ENCODE measurements around the gene DDX17. TPM values are rescaled to one million over a fixed set of nuclear protein-coding genes. Genes with fewer than 3 reads are reported as not detected.

DDX17 gene
- total and polyA plus RNA-seq, 2 of the 8 experiments (the other 6 are each of a cell fraction or from before 2014, with no cell fraction given): 437 to 441 TPM

GRCh38 chr22:38494498-38494897, 11.6 kb downstream of the DDX17 start:
- no peak overlapping the region for H3K23ac ChIP-seq (ENCODE audit: insufficient read length)
- no peak overlapping the region for H3K4me2 ChIP-seq (ENCODE audit: insufficient read depth in 1 of 2, low read depth in 2 of 2, low read length in 2 of 2)
- H3K14ac ChIP-seq (ENCODE audit: insufficient read length): no peak overlapping the region
- H2AK5ac ChIP-seq (ENCODE audit: low read depth, low read length): no peak overlapping the region
- no peak overlapping the region for H3K56ac ChIP-seq (replicated peaks; ENCODE audit: insufficient read length, low read depth, low read length)
- no peak overlapping the region for H4K5ac ChIP-seq (ENCODE audit: insufficient read length, low read depth, low read length)
- no peak overlapping the region for H2BK12ac ChIP-seq (ENCODE audit: low read depth, low read length)
- 92% methylated on average over 2 of the region's 2 CpGs; no CpG with 5 or more reads in 1 of the 2 experiments for WGBS, 2 experiments (ENCODE audit: extremely low coverage in 1 of 2, insufficient coverage in 1 of 2, insufficient read length in 1 of 2, insufficient replicate concordance in 2 of 2, low coverage in 1 of 2, low lambda C conversion rate in 2 of 2, missing lambda C conversion rate in 1 of 2)
- no peak overlapping the region for H4K8ac ChIP-seq (ENCODE audit: extremely low read depth, insufficient read depth, low read length)
- peaks cover 0 to 4% (median 3%) of the 10 kb centered on the region in 4 experiments; a peak in 3 of 7 replicates for H3K4me1 ChIP-seq (replicated peaks in 1 of 4; ENCODE audit: control insufficient read depth in 3 of 4, insufficient read depth in 4 of 4, low read length in 3 of 4)
- no peaks in the 10 kb centered on the region; the same call in 1 of the 2 replicates for H3K79me1 ChIP-seq (ENCODE audit: low read depth, low read length)
- FAIRE-seq (no peak), DNase-seq (ENCODE audit: low read depth in 1 of 2, low spot score in 2 of 2) (no peak)
- H3K27ac ChIP-seq (ENCODE audit: low read depth, low read length): no peak overlapping the region
- CTCF ChIA-PET (ENCODE audit: partially characterized antibody): interaction anchor here (0.6 to 1.7 kb wide), 9 partner anchors 8 to 631 kb away, joined by 3 to 9 read pairs (median 4); no protein-coding TSS in a partner anchor
- TF ChIP-seq KDM4A (IDR thresholded peaks at IDR 0.05; ENCODE audit: low read depth, low read length, severe bottlenecking) (no peak), BACH1 (IDR thresholded peaks at IDR 0.05; ENCODE audit: low read length) (no peak), RFX5 (IDR thresholded peaks at IDR 0.05; ENCODE audit: borderline replicate concordance, low read depth, low read length) (no peak), SIRT6 (IDR thresholded peaks at IDR 0.05; ENCODE audit: low read length) (no peak), CTCF (IDR thresholded peaks at IDR 0.05; ENCODE audit: control extremely low read depth in 1 of 3, insufficient read depth in 1 of 3, low read depth in 1 of 3, low read length in 3 of 3) (no peak), SRF (IDR thresholded peaks at IDR 0.05; ENCODE audit: low read depth, low read length) (no peak), CHD1 (IDR thresholded peaks at IDR 0.05; ENCODE audit: low read depth, low read length) (no peak), RAD21 (IDR thresholded peaks at IDR 0.05 in 1 of 2, conservative IDR thresholded peaks at IDR 0.05 in 1 of 2; ENCODE audit: low read depth in 2 of 2, low read length in 2 of 2) (no peak), E2F6 (IDR thresholded peaks at IDR 0.05) (no peak)
- H2BK5ac ChIP-seq (ENCODE audit: low read depth, low read length): no peak overlapping the region
- peaks cover 63 to 100% (median 94%) of the 10 kb centered on the region in 4 experiments for H3K36me3 ChIP-seq (ENCODE audit: control insufficient read depth in 2 of 4, insufficient read depth in 4 of 4, low read length in 3 of 4)
- H2BK120ac ChIP-seq (replicated peaks; ENCODE audit: low read depth, low read length): no peak overlapping the region
- no peaks in the 10 kb centered on the region for H3K27me3 ChIP-seq (replicated peaks in 1 of 4; ENCODE audit: control insufficient read depth in 3 of 4, extremely low read depth in 1 of 4, insufficient read depth in 3 of 4, low read length in 3 of 4)
- H3K9me3 ChIP-seq (ENCODE audit: insufficient read depth in 2 of 2, low read depth in 1 of 2, low read length in 1 of 2): no peaks in the 10 kb centered on the region
- POLR2A ChIA-PET (ENCODE audit: partially characterized antibody): interaction anchor here (0.8 to 40.8 kb wide), 7 partner anchors 5 to 81 kb away, joined by 3 to 1102 read pairs (median 6); partner anchors contain the start of genes DMC1 and KDELR3
- H4K91ac ChIP-seq (replicated peaks; ENCODE audit: insufficient read length, low read length): no peak overlapping the region
- peaks cover 0 to 33% of the 10 kb centered on the region in 2 experiments; a peak in 2 of 4 replicates for H3K79me2 ChIP-seq (ENCODE audit: control insufficient read depth in 1 of 2, insufficient read depth in 2 of 2, low read length in 2 of 2)
- H3K18ac ChIP-seq (ENCODE audit: extremely low read depth, low read length): no peak overlapping the region
- no peak overlapping the region for H3K9ac ChIP-seq (replicated peaks in 1 of 4; ENCODE audit: extremely low read depth in 1 of 4, low read depth in 3 of 4, low read length in 3 of 4)
- no peak overlapping the region for H3K4me3 ChIP-seq (ENCODE audit: extremely low read depth in 1 of 4, insufficient read depth in 2 of 4, low read depth in 3 of 4, low read length in 4 of 4)
- no peak overlapping the region for H3K4ac ChIP-seq (replicated peaks; ENCODE audit: insufficient read length, low read depth, low read length)
- peaks cover 5 to 10% of the 10 kb centered on the region in 2 experiments for H4K20me1 ChIP-seq (replicated peaks in 1 of 2; ENCODE audit: control insufficient read depth in 1 of 2, insufficient read depth in 2 of 2, low read length in 2 of 2)
- no peaks in the 10 kb centered on the region for H3K23me2 ChIP-seq (ENCODE audit: low read depth, low read length)
- H2BK20ac ChIP-seq (ENCODE audit: low read length): no peak overlapping the region
- no peak overlapping the region for H2BK15ac ChIP-seq (ENCODE audit: low read length)
- no peak overlapping the region for H2AFZ ChIP-seq (ENCODE audit: low read length)
